Activated CD4-positive, alpha-beta T cell treated with anti-CD3 and anti-CD28 coated beads, Interleukin-2, amount 10 ng/mL, durations not matched to agents 7 days and 5 days (primary cell): Measurements from ENCODE around the gene CENPM. TPM values are rescaled to one million over a fixed set of nuclear protein-coding genes. Genes with fewer than 3 reads are reported as not detected.
A peak's percentile ranks its signal among the peaks of the same experiment; 100 is the strongest.

Experiments
- CTCF ChIA-PET: fragments of 350-600 bp; sonication (Branson Sonifier 250); formaldehyde crosslinking; loops from one replicate; lab custom pipeline; 2021; ENCODE audit warnings: antibody characterized with exemption; lab: Charles Lee
- POLR2A ChIA-PET: fragments of 350-600 bp; sonication (Branson Sonifier 250); formaldehyde crosslinking; loops from one replicate; lab custom pipeline; 2021; ENCODE audit warnings: antibody characterized with exemption; lab: Charles Lee
- DNase-seq: peaks from one replicate; pipeline ENCODE4 v3.0.0-alpha.2; 2020
- H3K27ac Mint-ChIP-seq: one replicate; pipeline ENCODE4 v1.8.0; 2021; ENCODE audit warnings: mild to moderate bottlenecking, moderate library complexity, mixed read lengths
- H3K27me3 Mint-ChIP-seq: one replicate; pipeline ENCODE4 v1.8.0; 2021; ENCODE audit warnings: mixed read lengths
- H3K36me3 Mint-ChIP-seq: one replicate; pipeline ENCODE4 v1.8.0; 2021; ENCODE audit warnings: low read depth, mixed read lengths
- H3K4me1 Mint-ChIP-seq: one replicate; pipeline ENCODE4 v1.8.0; 2021; ENCODE audit warnings: mixed read lengths
- H3K4me3 Mint-ChIP-seq: one replicate; pipeline ENCODE4 v1.8.0; 2021; ENCODE audit warnings: mild to moderate bottlenecking, moderate library complexity, mixed read lengths
- H3K9me3 Mint-ChIP-seq: one replicate; pipeline ENCODE4 v1.8.0; 2021; ENCODE audit warnings: mixed read lengths
- total RNA-seq, 2 experiments: library from RNA; stranded (reverse); gene quantifications; one replicate each; pipeline ENCODE4 v1.2.3, GENCODE V29; 2021

The CENPM gene
- total RNA-seq, 2 experiments from 2014 or later: 76.6 to 92.0 TPM

DNA sequence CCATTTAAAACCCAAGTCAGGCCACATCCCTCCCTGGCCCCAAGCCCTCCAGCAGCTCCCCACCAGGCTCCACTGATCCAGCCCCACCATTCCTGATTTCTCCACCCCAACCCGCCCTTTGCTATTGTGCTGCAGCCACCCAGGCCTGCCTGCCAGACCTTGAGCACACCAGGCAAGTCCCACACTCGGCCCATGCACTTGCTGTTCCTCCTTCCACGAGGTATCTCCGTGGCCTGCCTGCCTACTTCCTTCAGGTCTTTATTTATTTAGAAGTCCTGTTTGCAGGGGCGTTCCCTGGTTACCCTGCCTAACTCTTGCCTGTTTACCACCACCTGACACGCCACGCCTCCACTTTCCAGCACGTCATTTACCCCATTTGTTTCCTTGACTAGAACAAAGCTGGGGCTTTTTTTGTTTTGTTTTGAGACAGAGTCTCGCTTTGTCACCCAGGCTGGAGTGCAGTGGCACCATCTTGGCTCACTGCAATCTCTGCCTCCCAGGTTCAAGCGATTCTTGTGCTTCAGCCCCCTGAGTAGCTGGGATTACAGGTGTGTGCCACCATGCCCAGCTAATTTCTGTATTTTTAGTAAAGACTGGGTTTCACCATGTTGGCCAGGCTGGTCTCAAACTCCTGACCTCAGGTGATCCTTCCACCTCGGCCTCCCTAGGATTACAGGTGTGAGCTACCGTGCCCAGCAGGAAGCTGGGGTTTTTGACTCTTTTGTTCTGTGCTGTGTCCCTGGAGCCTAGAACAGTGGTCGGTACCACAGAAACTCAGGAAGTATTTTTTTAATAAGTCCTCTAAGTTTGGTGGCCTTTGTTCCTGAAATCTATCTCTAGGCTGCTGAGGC lies 6.7 kb downstream of the CENPM start:
- ChIA-PET CTCF (interaction anchor here (0.5 to 3.7 kb wide), 36 partner anchors 11 to 504 kb away, joined by 3 to 37 read pairs (median 5); partner anchors contain the start of genes CCDC134, MEI1, NDUFA6 and SEPTIN3), POLR2A (interaction anchor here (0.6 to 1.5 kb wide), 3 partner anchors 139 to 1168 kb away, joined by 3 to 5 read pairs (median 4); partner anchors contain the start of gene CCDC134)
- DNase-seq: peak; percentile 97
- Mint-ChIP-seq H3K36me3 (peaks cover 63% of the 10 kb centered on the region), H3K4me1 (peaks cover 52% of the 10 kb centered on the region), H3K27ac (peak overlapping the region; percentile 99), H3K9me3 (no peaks in the 10 kb centered on the region), H3K4me3 (peak overlapping the region; percentile 70), H3K27me3 (no peaks in the 10 kb centered on the region)

DNA sequence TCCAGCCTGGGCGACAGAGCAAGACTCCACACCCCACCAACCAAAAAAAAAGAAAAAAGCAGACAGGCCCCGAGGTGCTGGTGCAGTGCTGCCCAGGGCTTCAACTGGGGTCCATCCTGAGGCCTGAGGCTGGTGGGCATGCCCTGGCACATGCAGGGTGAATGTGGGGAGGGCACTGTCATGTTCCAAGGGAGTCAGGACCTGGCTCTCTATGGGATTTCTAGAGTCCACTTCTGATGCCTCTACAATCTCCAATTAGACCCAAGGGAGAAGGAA lies 10.1 kb downstream of the CENPM start:
- H3K4me3 Mint-ChIP-seq: no peak overlapping the region
- no peaks in the 10 kb centered on the region for H3K9me3 Mint-ChIP-seq
- H3K27me3 Mint-ChIP-seq: no peaks in the 10 kb centered on the region
- H3K4me1 Mint-ChIP-seq: peaks cover 27% of the 10 kb centered on the region
- CTCF ChIA-PET: interaction anchor here (0.9 to 3.7 kb wide), 5 partner anchors 10 to 238 kb away, joined by 3 to 19 read pairs (median 3); partner anchors contain the start of genes CENPM and MEI1
- POLR2A ChIA-PET: interaction anchor here (0.6 kb wide), 1 partner anchor 136 kb away, joined by 4 read pairs; the partner anchor contains the start of gene CCDC134
- H3K27ac Mint-ChIP-seq: no peak overlapping the region
- DNase-seq: no peak
- peaks cover 41% of the 10 kb centered on the region for H3K36me3 Mint-ChIP-seq

DNA sequence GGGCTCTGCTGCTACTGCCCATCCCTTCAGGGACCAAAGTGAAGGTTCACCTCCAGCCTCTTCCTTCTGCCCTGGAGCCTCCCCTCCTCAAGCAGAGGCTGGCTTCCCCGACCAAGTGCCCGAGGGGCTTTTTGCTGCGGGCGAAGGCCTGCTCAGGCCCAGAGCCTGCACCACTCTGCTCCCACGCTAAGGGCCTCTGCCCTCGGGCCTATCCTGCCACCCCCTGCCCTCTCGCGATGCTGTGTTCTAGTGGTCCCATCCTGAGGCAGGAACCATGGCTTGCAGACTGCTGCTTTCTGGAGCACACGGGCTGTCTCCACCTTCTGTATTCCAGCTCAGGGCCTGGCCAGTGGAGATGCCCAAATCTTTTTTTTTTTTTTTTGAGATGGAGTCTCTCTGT lies 11.4 kb downstream of the CENPM start:
- Mint-ChIP-seq H3K4me1 (peaks cover 14% of the 10 kb centered on the region), H3K27ac (no peak overlapping the region), H3K4me3 (no peak overlapping the region), H3K9me3 (no peaks in the 10 kb centered on the region), H3K27me3 (no peaks in the 10 kb centered on the region), H3K36me3 (peaks cover 29% of the 10 kb centered on the region)
- ChIA-PET POLR2A (no interaction called here), CTCF (interaction anchor here (1.3 to 2.6 kb wide), 2 partner anchors 10 to 13 kb away, joined by 3 to 12 read pairs; no protein-coding TSS in a partner anchor)
- no peak for DNase-seq

GRCh38 chr22:41935015-41935351 lies 12.0 kb downstream of the CENPM start:
- ChIA-PET CTCF (interaction anchor here (1.2 to 2.6 kb wide), 2 partner anchors 10 to 238 kb away, joined by 5 to 12 read pairs; no protein-coding TSS in a partner anchor), POLR2A (no interaction called here)
- H3K36me3 Mint-ChIP-seq: peaks cover 26% of the 10 kb centered on the region
- H3K4me3 Mint-ChIP-seq: no peak overlapping the region
- DNase-seq: no peak
- H3K9me3 Mint-ChIP-seq: no peaks in the 10 kb centered on the region
- no peaks in the 10 kb centered on the region for H3K27me3 Mint-ChIP-seq
- H3K4me1 Mint-ChIP-seq: peaks cover 8% of the 10 kb centered on the region
- H3K27ac Mint-ChIP-seq: no peak overlapping the region

DNA sequence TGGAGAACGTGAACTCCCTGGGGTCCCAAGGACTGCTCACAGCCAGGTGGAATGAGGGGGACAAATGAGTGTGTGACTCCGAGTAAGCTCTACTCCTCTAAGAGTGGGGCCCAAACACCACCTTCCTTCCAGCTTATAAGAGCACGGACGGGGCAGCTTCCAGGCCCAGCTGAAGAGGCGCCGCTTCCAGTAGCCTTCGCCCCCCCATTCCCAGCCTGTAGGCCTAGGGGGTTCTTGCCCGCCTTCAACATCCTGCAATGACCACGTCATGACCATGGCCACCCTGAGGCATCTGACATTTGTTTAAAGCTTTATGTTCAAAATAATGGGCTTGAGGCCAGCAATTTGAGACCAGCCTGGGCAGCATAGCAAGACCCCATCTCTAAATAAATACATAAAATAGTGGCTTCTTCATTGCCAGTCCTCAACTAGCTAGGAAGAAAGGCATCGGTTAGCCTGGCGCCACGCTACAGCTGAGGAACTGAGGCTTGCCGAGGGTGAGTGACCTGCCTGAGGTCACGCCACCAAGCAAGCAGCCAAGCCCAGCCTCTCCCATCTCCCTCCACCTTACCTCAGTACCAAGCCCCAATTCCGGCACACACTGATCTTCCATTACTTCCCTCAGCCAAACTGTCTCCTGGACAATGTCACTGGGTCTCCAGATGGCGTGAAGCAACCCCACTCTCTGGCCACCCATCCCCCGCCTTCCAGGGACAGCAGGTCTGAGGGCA lies 12.5 kb downstream of the CENPM start:
- Mint-ChIP-seq H3K27ac (no peak overlapping the region), H3K4me3 (no peak overlapping the region), H3K4me1 (peaks cover 3% of the 10 kb centered on the region), H3K9me3 (no peaks in the 10 kb centered on the region), H3K27me3 (no peaks in the 10 kb centered on the region), H3K36me3 (peaks cover 20% of the 10 kb centered on the region)
- DNase-seq: no peak
- CTCF ChIA-PET: interaction anchor here (1.2 to 2.6 kb wide), 2 partner anchors 9 to 237 kb away, joined by 5 to 12 read pairs; no protein-coding TSS in a partner anchor
- POLR2A ChIA-PET: no interaction called here

DNA sequence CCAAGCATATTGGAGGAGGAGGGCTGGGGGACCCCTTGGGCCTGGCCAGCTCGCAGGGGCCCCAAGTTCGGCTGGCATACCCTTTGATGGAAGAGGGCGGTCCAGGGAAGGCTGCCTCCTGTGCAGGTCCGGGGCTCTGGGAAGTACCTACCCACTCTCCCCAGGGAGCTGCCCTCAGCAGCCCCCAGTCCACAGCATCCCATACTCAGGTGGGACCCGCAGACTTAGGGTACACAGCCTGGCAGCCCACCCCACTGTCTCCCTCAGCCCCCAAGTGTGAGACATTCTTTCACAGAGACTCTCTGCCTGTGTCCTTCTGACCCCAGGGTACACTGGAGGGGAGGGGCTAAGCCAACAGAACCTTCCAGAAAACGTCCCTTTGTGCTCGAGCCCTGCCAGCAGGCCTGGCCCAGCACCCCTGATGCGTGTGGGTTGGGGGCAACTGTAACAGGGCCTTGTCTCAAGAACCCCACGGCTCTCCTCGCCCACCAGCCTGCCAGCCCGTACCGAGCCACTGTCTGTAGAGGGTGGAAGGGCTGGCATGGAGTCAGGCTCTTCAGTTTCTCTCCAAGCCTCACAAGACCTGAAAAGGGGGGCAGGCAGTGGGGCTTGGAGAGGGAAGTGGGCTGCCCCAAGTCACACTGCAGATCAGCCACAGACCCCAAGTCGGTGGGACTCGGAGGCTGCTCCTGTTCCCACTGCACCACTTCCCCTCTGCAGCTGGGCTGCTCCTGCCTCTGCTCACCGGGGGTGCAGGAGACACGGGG lies 13.4 kb downstream of the CENPM start:
- H3K4me1 Mint-ChIP-seq: no peaks in the 10 kb centered on the region
- no peak overlapping the region for H3K4me3 Mint-ChIP-seq
- H3K27ac Mint-ChIP-seq: no peak overlapping the region
- peaks cover 16% of the 10 kb centered on the region for H3K36me3 Mint-ChIP-seq
- ChIA-PET POLR2A (no interaction called here), CTCF (interaction anchor here (1.2 to 2.6 kb wide), 2 partner anchors 8 to 237 kb away, joined by 5 to 12 read pairs; no protein-coding TSS in a partner anchor)
- no peak for DNase-seq
- H3K27me3 Mint-ChIP-seq: no peaks in the 10 kb centered on the region
- H3K9me3 Mint-ChIP-seq: no peaks in the 10 kb centered on the region

DNA sequence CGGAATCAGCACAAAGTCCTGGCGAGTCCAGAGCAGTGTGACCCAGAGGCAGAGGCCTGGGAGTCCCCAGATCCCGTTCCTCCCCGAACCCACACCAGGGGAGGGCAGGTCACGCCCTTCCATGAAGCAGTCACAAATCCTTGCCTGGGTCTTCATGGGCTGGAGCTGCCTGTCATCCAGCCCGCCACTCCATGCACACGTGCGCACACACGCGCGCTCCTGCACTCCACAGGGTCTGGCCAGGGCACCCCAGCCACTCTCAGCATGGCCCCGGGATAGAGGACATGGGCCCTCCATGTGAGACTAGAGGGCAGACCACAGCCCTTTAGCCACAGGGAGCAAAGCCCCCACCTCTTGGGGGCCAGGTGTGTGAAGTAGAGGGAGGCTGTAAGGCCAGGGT lies 14.6 kb downstream of the CENPM start:
- Mint-ChIP-seq H3K9me3 (no peaks in the 10 kb centered on the region), H3K36me3 (peaks cover 12% of the 10 kb centered on the region), H3K27me3 (peaks cover 8% of the 10 kb centered on the region), H3K27ac (no peak overlapping the region), H3K4me1 (peaks cover under 1% of the 10 kb centered on the region), H3K4me3 (no peak overlapping the region)
- DNase-seq: no peak
- ChIA-PET CTCF (no interaction called here), POLR2A (no interaction called here)

DNA sequence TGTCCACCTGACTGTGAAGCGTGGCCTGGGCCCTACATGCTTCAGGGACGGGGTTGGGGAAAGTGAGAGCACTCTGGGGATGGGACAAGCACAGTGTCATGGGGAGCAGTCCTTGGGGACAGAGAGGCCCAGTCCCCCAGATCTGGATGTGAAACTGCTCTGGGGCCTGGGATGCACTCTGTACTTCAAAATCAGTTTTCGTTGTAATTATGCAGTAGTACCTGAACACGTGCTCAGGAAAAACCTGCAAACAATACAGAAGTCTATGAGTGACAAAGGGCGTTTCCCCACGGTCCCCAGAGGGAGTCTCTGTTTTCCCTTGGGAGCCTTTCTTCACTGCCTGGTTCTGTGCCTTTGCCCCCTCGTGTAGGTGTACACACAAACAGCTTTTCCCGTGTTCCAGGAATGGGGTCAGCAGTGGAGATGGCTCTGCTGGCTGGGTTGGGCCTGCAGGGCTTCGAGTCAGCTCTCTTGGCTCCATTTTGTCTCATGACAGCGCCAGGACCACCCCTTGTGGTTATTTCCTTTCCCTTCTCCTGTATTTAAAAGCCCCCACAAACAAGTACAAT lies 15.2 kb downstream of the CENPM start:
- H3K4me3 Mint-ChIP-seq: no peak overlapping the region
- H3K9me3 Mint-ChIP-seq: no peaks in the 10 kb centered on the region
- peaks cover 14% of the 10 kb centered on the region for H3K27me3 Mint-ChIP-seq
- ChIA-PET CTCF (no interaction called here), POLR2A (interaction anchor here (0.6 kb wide), 2 partner anchors 101 to 481 kb away, joined by 3 to 7 read pairs; no protein-coding TSS in a partner anchor)
- H3K27ac Mint-ChIP-seq: peak overlapping the region; percentile 19
- DNase-seq: no peak
- peaks cover 4% of the 10 kb centered on the region for H3K4me1 Mint-ChIP-seq
- H3K36me3 Mint-ChIP-seq: peaks cover 7% of the 10 kb centered on the region

DNA sequence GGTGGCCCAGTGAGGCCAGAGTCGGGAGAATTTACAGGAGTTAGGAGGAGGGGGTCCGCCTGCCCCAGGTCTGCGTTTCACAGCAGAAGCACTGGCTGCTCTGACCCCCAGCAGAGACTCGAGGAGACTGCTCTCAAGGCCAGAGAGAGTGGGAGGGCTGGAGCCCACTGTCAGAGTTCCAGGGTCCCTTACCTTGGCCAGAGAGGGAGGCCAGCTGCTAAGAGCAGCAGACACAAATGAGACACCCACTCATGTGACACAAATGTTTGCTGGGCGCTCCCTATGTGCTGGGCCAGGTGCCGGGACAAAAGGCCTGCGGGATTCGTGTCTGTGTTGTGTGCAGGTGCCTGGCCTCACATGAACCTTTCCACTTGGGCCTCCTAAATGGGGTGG lies 17.5 kb downstream of the CENPM start:
- CTCF ChIA-PET: interaction anchor here (0.7 to 1.1 kb wide), 2 partner anchors 11 to 90 kb away, joined by 3 to 5 read pairs; no protein-coding TSS in a partner anchor
- Mint-ChIP-seq H3K36me3 (no peaks in the 10 kb centered on the region), H3K4me3 (no peak overlapping the region), H3K9me3 (no peaks in the 10 kb centered on the region), H3K27ac (no peak overlapping the region), H3K4me1 (peaks cover 10% of the 10 kb centered on the region), H3K27me3 (peaks cover 24% of the 10 kb centered on the region)
- no peak for DNase-seq
- POLR2A ChIA-PET: no interaction called here

- no peaks in the 10 kb centered on the region for H3K36me3 Mint-ChIP-seq
- CTCF ChIA-PET: interaction anchor here (1.1 to 1.9 kb wide), 2 partner anchors 10 to 12 kb away, joined by 3 to 6 read pairs; no protein-coding TSS in a partner anchor
- no peak overlapping the region for H3K4me3 Mint-ChIP-seq
- DNase-seq: no peak
- H3K27me3 Mint-ChIP-seq: peaks cover 24% of the 10 kb centered on the region
- H3K27ac Mint-ChIP-seq: no peak overlapping the region
- peaks cover 10% of the 10 kb centered on the region for H3K4me1 Mint-ChIP-seq
- POLR2A ChIA-PET: no interaction called here
- H3K9me3 Mint-ChIP-seq: no peaks in the 10 kb centered on the region
These were observed 18.1 kb downstream of the CENPM start for GRCh38 chr22:41928593-41929417.

DNA sequence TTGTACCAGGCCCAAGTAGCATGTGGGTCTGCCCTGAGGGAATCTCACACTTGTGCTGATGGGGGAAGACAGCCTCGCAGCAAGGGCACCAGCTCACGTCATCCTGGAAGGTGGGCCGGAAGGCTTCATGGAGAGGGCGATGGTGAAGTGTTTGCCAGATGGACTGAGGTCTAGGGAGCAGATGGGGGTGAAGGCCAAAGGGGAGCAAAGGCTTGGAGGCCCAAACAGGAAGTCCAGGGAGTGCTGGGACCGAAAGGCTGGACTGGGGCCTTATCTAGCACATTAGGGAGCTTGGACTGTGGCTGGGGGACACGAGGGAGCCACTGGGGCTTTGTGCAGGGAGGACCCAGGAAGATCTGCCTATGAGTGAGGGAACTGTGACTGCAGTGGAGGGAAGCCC lies 19.1 kb downstream of the CENPM start:
- Mint-ChIP-seq H3K4me3 (no peak overlapping the region), H3K9me3 (no peaks in the 10 kb centered on the region), H3K4me1 (peaks cover 10% of the 10 kb centered on the region), H3K27ac (peak overlapping the region; percentile 78), H3K27me3 (peaks cover 24% of the 10 kb centered on the region), H3K36me3 (no peaks in the 10 kb centered on the region)
- ChIA-PET CTCF (interaction anchor here (1.9 kb wide), 1 partner anchor 9 kb away, joined by 6 read pairs; no protein-coding TSS in a partner anchor), POLR2A (no interaction called here)
- no peak for DNase-seq
